NCI-H1417 (cell line): ENCODE data around the gene PEX10.

Experiments
- DNase-seq, 3 experiments: peaks; one replicate each; lab custom pipeline; 2025; lab: John Stamatoyannopoulos, UW

Gene PEX10

DNA sequence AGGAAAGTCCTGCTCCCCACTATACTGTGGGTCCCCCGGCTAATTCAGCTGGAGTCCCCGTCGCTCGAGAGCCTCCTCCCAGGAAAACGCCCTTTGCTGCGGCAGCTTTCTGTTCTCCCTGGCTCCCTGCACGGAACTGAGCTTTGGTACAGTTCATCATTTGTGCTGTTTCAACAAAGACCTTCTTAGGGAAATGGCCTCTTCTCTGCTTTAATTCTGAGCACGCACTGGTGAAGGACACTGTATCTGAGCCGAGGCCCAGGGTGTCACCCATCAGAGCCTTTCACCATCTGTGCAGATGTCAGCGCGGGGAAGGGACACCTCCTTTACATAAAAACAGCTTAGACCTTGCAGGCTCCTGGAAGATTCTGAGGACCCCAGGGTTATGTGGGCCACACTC, 13.5 kb upstream of the PEX10 start:
- no peak for DNase-seq

GRCh38 chr1:2422523-2422922, 10.2 kb upstream of the PEX10 start:
- DNase-seq, result no peak

DNA sequence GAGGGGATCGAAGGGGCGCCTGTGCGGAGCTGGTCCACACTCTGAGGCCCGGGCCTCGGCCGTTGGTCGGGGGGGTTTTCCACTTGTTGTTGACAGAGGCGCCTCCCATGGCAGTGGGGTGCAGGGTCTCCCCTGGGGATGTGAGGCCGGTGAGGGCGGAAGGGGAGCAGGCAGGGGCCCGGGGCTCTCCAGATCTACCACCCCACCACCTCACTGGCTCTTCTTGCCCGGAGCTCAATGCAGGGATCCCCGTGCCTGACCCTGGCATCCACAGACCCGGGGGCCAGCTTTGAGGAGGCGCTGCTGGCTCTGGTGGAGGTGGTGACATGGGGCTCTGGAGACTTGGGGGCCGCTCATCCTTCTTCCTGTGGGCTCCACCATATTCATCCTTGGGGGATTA, 7.1 kb upstream of the PEX10 start:
- DNase-seq, result no peak

DNA sequence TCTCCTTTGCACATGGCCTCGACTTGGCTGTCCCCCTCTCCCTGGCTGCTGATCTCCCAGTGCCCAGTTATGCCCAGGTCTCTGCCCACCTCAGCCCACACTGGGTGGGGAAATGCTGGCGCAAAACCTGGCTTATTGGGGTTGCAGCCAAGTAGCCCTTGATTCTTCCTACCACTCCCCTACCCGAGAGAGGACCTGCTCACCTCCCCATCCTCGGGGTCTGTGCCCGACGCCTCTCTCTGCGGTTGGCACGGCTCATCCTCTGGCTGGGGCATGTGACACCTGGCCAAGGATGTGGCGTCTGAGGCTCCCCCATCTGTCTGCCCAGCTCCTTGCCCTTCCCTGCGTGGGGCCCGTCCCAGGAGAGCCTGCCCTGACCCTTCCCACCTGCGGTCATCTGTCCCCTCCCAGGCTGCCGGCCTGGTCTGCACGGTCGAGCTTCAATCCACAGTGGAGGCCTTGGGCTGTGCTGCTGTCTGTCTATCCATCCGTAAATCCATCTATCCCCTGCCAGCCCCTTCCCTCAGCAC, 6.5 kb upstream of the PEX10 start:
- DNase-seq, result no peak

DNA sequence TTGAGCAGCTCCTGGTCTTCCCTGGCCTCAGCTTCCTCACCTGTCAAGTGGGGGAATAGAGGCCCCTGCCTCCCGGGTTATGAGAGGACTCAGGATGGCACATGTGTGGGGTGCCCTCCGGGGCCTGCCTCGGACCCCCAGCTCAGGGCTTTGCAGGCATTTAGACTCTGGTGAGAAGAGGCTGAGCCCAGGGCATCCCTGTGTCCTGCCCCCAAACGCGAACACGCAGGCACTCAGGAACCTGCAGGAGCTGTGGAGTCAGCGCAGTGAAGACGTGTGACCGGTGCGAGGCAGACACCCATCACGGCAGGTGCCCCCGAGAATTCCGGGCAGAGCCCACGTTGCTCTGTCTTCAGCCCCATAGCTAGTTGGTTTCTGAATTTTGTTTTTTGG, 5.5 kb upstream of the PEX10 start:
- no peak for DNase-seq

GRCh38 chr1:2417083-2417832, 4.9 kb upstream of the PEX10 start:
- no peak for DNase-seq

GRCh38 chr1:2416403-2416802, 4.0 kb upstream of the PEX10 start:
- DNase-seq, result peak in 2 of 3 experiments; percentile 53 to 55

GRCh38 chr1:2415801-2416208, 3.4 kb upstream of the PEX10 start:
- peak in 2 of 3 experiments; percentile 66 to 73 for DNase-seq

- DNase-seq, result peak in 1 of 3 experiments; percentile 40
Observed at GRCh38 chr1:2415337-2415736, 3.0 kb upstream of the PEX10 start.

DNA sequence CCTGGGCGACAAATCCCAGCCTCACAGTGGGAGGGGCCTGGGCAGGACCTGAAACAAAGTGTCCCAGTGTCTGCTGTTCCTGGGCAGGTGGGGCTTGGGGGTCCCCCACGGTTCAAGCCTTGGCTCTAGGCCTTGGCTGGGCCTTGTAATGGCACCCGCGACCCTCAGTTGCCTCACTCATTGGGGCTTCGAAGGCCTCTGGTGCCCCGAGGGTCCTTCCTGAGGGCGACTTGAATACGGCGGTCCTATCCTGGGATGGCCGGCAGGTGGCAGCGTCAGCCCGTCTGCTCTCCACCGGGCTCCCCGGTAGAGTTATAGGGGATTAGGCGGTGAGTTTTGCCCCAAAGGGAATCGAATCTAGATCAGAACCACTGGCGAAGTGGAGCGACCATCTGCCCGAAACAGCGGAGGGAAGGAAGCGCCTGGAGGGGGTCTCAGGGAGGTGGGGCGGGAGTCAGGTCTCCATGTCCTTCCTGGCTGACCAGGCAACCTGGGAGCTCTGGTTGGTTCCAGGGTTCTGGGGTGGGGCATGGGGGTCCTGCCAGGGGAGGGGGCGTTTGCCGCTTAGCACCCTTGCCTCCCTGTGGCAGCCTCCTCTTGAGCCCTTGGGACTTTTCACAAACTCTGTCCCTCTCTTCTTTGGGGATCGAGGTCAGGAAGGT, 2.1 kb upstream of the PEX10 start:
- peak; percentile 55 to 74 (median 62) for DNase-seq

DNA sequence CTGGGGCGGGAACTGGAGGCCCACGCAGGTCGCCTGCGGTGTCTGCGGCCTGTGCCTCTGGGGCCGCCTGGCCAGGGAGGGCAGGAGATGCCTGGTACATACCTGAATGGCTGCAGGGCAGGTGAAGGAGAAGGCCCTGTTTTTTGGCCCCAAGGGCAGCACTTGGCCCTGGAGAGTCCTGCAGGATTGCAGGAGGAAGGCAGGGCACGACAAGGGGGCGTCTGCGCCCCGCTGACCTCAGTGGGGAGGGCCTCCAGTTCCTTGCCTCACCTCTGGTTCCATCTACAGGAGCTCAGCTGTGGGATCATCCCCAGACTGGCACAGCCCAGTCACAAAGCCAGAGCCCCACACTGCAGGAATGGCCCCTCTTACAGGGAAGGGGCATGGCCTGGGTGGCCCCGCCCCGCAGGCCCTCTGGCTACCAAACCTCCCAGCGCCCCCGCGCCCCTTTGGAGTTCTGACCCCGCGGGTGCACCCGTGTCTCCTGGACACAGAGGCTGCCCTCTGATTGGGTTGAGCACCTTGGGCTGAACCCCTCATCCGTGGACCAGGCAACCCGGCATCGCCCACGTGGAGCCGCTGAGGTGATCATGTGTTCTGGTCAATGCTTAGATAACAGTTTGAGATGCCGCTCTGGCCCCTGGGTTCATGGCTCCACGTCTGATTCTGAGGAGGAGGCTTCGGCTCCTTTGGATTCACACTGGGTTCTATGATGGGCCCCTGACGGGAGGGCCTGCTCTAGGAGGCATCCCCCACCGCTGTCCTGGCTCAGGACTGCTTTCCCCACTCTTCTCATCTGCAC, 1.3 kb upstream of the PEX10 start:
- DNase-seq, result no peak

GRCh38 chr1:2412773-2413494, 570 bp upstream of the PEX10 start:
- peak; percentile 62 to 87 (median 71) for DNase-seq

DNA sequence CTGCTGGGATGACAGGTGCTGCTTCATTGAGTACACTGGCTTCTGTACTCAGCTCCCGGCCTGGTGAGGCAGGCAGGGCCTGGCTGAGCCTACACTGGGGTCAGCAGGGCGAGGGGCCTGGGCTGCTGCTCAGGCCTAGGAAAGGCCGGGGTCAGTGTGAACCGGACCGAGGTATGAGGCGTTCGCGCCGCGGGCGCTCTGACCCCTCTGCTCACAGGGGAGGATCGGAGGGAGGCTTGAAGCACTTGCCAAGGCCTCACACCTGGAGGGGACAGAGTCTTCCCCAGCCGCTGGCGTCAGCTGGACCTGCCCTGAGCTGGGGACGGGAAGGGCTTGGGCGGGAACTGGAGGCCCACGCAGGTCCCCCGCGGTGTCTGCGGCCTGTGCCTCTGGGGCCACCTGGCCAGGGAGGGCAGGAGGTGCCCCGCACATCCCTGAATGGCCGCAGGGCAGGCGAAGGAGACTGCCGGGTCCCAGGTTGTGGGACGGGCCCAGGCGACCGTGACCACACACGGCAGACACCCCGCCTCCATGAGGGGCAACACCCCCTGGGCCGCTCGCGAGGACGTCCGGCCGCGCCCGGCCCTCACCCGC, 466 bp downstream of the PEX10 start:
- DNase-seq, result peak in 1 of 3 experiments; percentile 57

GRCh38 chr1:2409745-2410144, 2.6 kb downstream of the PEX10 start:
- no peak for DNase-seq

- DNase-seq, result no peak
Observed at GRCh38 chr1:2408859-2409276, 3.5 kb downstream of the PEX10 start.

DNA sequence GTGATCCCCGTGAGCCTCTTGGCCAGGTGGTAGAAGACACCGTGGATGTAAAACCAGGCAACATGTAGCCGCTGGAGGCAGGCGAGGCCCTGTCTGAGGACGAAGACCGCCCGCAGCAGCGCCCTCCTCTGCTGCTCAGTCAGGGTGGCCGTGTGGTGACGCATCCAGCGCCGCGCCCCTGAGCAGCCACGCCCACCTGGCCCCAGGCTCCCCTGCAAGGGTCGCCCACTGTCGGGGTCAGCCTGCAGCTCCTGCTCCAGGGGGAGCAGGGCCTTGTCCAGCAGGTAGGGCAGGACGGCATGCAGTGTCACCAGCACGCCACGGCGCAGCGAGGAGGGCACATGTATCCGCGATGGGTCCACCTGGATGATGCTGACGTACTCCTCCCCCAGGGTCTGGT, 3.9 kb downstream of the PEX10 start:
- no peak for DNase-seq

DNA sequence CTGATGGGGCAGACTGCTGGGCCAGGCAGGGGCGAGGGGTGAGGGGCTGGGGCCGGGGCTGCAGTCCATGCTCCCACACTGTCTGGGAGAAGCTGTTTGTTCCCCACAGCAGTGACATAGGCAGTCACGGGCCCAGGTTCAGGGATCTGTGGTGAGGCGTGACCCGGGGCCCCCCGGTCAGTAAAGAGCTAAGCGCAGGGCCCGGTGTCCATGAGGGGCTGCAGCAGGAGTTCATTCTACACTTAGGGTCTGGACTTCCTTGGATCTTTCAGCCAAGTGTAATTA, 4.4 kb downstream of the PEX10 start:
- DNase-seq, result no peak

GRCh38 chr1:2407166-2407990, 5.0 kb downstream of the PEX10 start:
- DNase-seq, result no peak

- peak in 2 of 3 experiments; percentile 19 to 63 for DNase-seq
Observed at GRCh38 chr1:2406451-2407041, 5.8 kb downstream of the PEX10 start.

DNA sequence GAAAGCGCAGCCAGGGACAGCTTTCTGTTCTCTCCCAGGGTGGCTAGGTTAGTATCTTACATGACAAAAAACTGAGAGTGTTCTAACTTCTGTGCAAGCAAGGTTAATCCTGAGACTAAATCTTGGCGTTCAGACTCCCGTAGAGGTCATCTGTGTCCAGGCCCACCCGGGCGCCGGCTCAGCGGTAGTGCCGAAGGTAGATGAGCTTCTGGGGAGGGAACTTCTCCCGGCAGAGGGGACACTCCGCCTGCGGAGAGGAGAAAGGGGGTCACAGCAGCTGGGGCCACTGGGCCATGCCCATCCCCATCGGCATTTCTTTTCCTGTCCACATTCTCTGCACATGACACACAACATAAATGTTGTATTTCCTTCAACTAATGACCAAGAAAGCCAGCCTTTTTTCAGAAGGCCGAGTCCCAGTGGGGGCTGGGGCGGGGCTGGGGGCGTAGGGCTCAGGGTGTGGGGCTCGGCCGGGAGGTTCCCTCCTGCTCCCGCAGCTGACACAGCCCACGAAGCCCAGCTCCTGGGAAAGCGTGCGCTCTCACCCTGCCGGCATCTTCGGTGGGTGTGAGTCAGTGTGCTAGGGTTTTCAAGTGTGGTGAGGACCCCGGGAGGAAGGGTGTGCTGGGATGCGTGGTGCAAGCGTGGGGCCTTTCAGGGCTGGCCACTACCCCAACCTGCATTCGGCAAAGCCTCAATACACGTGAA, 6.6 kb downstream of the PEX10 start:
- DNase-seq, result no peak
